Upper lobe of left lung (tissue), 6 donors: ENCODE results near the gene ANKRD13C. TPM values are rescaled to one million over a fixed set of nuclear protein-coding genes. Genes with fewer than 3 reads are reported as not detected.
A peak's percentile ranks its signal among the peaks of the same experiment; 100 is the strongest.

Experiments
- ATAC-seq, 2 donors: fragments of 200-7000 bp; cut with Tn5 transposase; one replicate each; pipeline ENCODE4 v1.9.1; 2022; ENCODE audit warnings: mild to moderate bottlenecking in 2 of 2, moderate library complexity in 2 of 2; ENCODE audit not compliant: low FRiP score in 2 of 2
- DNase-seq, 2 donors: peaks; one replicate each; pipeline ENCODE4 v3.0.0-alpha.2; 2019 to 2020
- H3K27ac ChIP-seq, 4 donors: fragments of 200-600 bp; sonication (generic); one replicate each; pipeline ENCODE4 v1.5.1; 2016 to 2019
- H3K27me3 ChIP-seq, 4 donors: fragments of 200-600 bp; sonication (generic); one replicate each; pipeline ENCODE4 v1.5.1; 2017 to 2019
- H3K36me3 ChIP-seq, 4 donors: fragments of 200-600 bp; sonication (generic); one replicate each; pipeline ENCODE4 v1.5.1; 2016 to 2019
- H3K4me1 ChIP-seq, 4 donors: fragments of 200-600 bp; sonication (generic); one replicate each; pipeline ENCODE4 v1.5.1; 2018 to 2019
- H3K4me3 ChIP-seq, 4 donors: fragments of 200-600 bp; sonication (generic); one replicate each; pipeline ENCODE4 v1.5.1; 2017 to 2019; ENCODE audit warnings: mild to moderate bottlenecking in 2 of 4, moderate library complexity in 1 of 4
- H3K9me3 ChIP-seq, 4 donors: fragments of 200-600 bp; sonication (generic); one replicate each; pipeline ENCODE4 v1.5.1; 2018 to 2019
- CTCF ChIP-seq, 6 experiments: fragments of 450-650 bp in 4 of 6; fragments of 200-600 bp in 2 of 6; sonication (generic) in 2 of 6; IDR thresholded peaks; one replicate each; pipeline ENCODE4 v1.5.1; 2016 to 2019; ENCODE audit warnings: antibody characterized with exemption in 6 of 6
- EP300 ChIP-seq, 4 donors: sonication (generic); formaldehyde crosslinking; IDR thresholded peaks; one replicate each; pipeline ENCODE4 v1.5.1; 2017; ENCODE audit warnings: antibody characterized with exemption in 4 of 4, control low read depth in 2 of 4
- POLR2A ChIP-seq, 4 donors: fragments of 450-650 bp; IDR thresholded peaks; one replicate each; pipeline ENCODE4 v1.5.1; 2016 to 2017; ENCODE audit warnings: antibody characterized with exemption in 4 of 4, mild to moderate bottlenecking in 2 of 4
- POLR2AphosphoS5 ChIP-seq, 2 donors: sonication (generic); formaldehyde crosslinking; IDR thresholded peaks; one replicate each; pipeline ENCODE4 v1.5.1; 2017; ENCODE audit warnings: antibody characterized with exemption in 2 of 2
- WGBS, 2 donors: methylation state at CpG; one replicate each; pipeline ENCODE4 v1.1.5; 2017 to 2018; 5-methylcytosine and 5-hydroxymethylcytosine counted together
- total RNA-seq, 6 donors: library from RNA; depleted of rRNA in 4 of 6; stranded (reverse); fragments of >200 nt in 4 of 6; gene quantifications; one replicate each; pipeline versions ENCODE4 v1.1.0 to v1.2.1, GENCODE V29; 2016 to 2021
- donor health status: DM: no; HTN: no; CAD: no; lungs with moderate emphysema.
- donor health status: DM: no; HTN: yes; CAD: no; lungs with severe emphysema.

The ANKRD13C gene
- total RNA-seq, 6 donors from 2014 or later = 13.0 to 37.4 (median 20.6) TPM

- H3K4me1 ChIP-seq = peaks cover 0 to 8% (median 4%) of the 10 kb centered on the region in 4 donors
- TF ChIP-seq POLR2AphosphoS5 (IDR thresholded peaks at IDR 0.05) (no peak), EP300 (IDR thresholded peaks at IDR 0.05) (no peak), POLR2A (IDR thresholded peaks at IDR 0.05) (no peak), CTCF (IDR thresholded peaks at IDR 0.05) (no peak)
- no peak overlapping the region for H3K4me3 ChIP-seq
- WGBS, 2 donors = 83 to 85% methylated on average over 5 of the region's 5 CpGs
- DNase-seq (no peak), ATAC-seq (no peak)
- H3K9me3 ChIP-seq = no peaks in the 10 kb centered on the region
- no peaks in the 10 kb centered on the region for H3K27me3 ChIP-seq
- no peak overlapping the region for H3K27ac ChIP-seq
- no peaks in the 10 kb centered on the region for H3K36me3 ChIP-seq
Measured at GRCh38 chr1:70360321-70360720, 5.8 kb upstream of the ANKRD13C start.

GRCh38 chr1:70358921-70359564 is 4.5 kb upstream of the ANKRD13C start:
- Histone ChIP-seq H3K27ac (no peak overlapping the region), H3K4me1 (peaks cover 0 to 12% (median 6%) of the 10 kb centered on the region in 4 donors), H3K27me3 (no peaks in the 10 kb centered on the region), H3K36me3 (no peaks in the 10 kb centered on the region), H3K9me3 (no peaks in the 10 kb centered on the region), H3K4me3 (no peak overlapping the region)
- DNase-seq (no peak), ATAC-seq (no peak)
- TF ChIP-seq POLR2A (IDR thresholded peaks at IDR 0.05) (no peak), EP300 (IDR thresholded peaks at IDR 0.05) (no peak), POLR2AphosphoS5 (IDR thresholded peaks at IDR 0.05) (no peak), CTCF (IDR thresholded peaks at IDR 0.05) (no peak)
- 86 to 88% methylated on average over 7 of the region's 7 CpGs for WGBS, 2 donors

GRCh38 chr1:70355920-70356319 is 1.4 kb upstream of the ANKRD13C start:
- peaks cover 11 to 40% (median 27%) of the 10 kb centered on the region in 4 donors for H3K4me1 ChIP-seq
- DNase-seq (no peak), ATAC-seq (no peak)
- peaks cover 0 to under 1% (median 0%) of the 10 kb centered on the region in 4 donors for H3K36me3 ChIP-seq
- no peaks in the 10 kb centered on the region for H3K9me3 ChIP-seq
- H3K27me3 ChIP-seq = no peaks in the 10 kb centered on the region
- H3K27ac ChIP-seq = no peak overlapping the region
- 55 to 69% methylated on average over 7 of the region's 7 CpGs for WGBS, 2 donors
- H3K4me3 ChIP-seq = no peak overlapping the region
- TF ChIP-seq POLR2AphosphoS5 (IDR thresholded peaks at IDR 0.05) (no peak), EP300 (IDR thresholded peaks at IDR 0.05) (no peak), CTCF (IDR thresholded peaks at IDR 0.05) (no peak), POLR2A (IDR thresholded peaks at IDR 0.05) (no peak)

- 62 to 71% methylated on average over 6 of the region's 6 CpGs for WGBS, 2 donors
- peak overlapping the region; percentile 72 to 90 (median 84) for H3K4me3 ChIP-seq
- DNase-seq (no peak), ATAC-seq (no peak)
- H3K9me3 ChIP-seq = no peaks in the 10 kb centered on the region
- peak overlapping the region; percentile 95 to 98 (median 95) for H3K27ac ChIP-seq
- H3K36me3 ChIP-seq = peaks cover 0 to 4% (median 0%) of the 10 kb centered on the region in 4 donors
- no peaks in the 10 kb centered on the region for H3K27me3 ChIP-seq
- H3K4me1 ChIP-seq = peaks cover 11 to 44% (median 28%) of the 10 kb centered on the region in 4 donors
- TF ChIP-seq EP300 (IDR thresholded peaks at IDR 0.05) (no peak), POLR2A (IDR thresholded peaks at IDR 0.05) (no peak), POLR2AphosphoS5 (IDR thresholded peaks at IDR 0.05) (no peak), CTCF (IDR thresholded peaks at IDR 0.05) (no peak)
Measured at GRCh38 chr1:70355111-70355407, 537 bp upstream of the ANKRD13C start.
